COR-L47 (cell line): ENCODE measurements around the gene HYLS1.

Source experiments
- DNase-seq: peaks from one replicate; lab custom pipeline; 2025; lab: John Stamatoyannopoulos, UW

Gene HYLS1

GRCh38 chr11:125948278-125949051, 61.0 kb downstream of the HYLS1 start:
- no peak for DNase-seq

DNA sequence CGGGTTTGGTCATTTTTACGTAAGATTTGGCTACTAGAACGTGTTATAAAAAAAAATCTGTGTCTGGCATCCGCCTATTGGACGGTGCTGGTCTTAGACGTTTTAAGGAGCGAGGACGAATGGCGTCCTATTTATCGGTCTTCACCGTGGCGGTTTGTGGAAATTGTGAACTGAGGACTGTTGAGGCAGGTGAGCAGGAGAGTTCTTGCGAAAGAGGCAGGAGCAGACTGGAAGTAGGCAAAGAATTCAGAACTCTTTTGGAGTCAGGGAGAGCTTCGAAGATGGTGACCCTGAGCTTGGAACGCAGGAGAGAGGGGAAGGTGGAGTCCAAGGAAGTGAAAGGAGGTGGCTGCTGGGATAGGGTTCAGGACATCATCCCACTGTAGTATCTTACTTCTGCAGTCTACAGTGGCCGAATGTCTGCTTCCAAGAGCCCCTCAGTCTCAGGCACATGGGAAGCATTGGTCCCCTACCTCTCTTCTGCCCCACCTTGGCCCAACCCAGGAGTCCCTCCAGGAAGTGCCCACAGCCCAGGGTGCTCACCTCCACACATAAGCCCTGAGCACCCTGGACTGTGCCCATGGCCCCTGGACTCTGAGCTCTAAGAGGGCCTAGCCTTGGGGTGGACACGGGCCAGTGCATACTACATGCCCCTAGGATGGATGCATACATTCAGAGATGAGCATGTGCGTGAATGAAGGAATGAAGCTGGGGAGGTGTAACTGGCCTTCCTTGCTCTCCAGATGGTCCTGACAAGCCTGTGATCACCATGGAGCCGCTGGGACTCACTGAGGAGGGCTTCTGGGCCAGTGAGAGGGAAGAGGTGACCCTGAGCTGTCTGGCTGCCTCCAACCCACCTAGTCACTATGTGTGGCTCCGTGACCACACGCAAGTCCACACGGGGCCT, 62.1 kb downstream of the HYLS1 start:
- DNase-seq: no peak

- DNase-seq: no peak
Observed at GRCh38 chr11:125950178-125950490, 62.7 kb downstream of the HYLS1 start.
